A172 (cell line): ENCODE results near the gene ZDHHC8. TPM values are rescaled to one million over a fixed set of nuclear protein-coding genes. Genes with fewer than 3 reads are reported as not detected.

Source experiments
- DNase-seq: peaks from one replicate; pipeline ENCODE4 v3.0.0-alpha.2; 2015; ENCODE audit warnings: low spot score
- total RNA-seq: library from RNA; depleted of rRNA; stranded (reverse); fragments of >200 nt; shearing (Covaris generic); gene quantifications from 2 replicates; pipeline ENCODE4 v1.2.3, GENCODE V29; 2014

The ZDHHC8 gene
- total RNA-seq, 1 experiment from 2014 or later: 8.6 TPM

GRCh38 chr22:20143883-20144665, 12.5 kb downstream of the ZDHHC8 start:
- DNase-seq: no peak

GRCh38 chr22:20145206-20145831, 13.7 kb downstream of the ZDHHC8 start:
- no peak for DNase-seq

- DNase-seq: no peak
Observed at GRCh38 chr22:20145832-20146223, 14.2 kb downstream of the ZDHHC8 start.

- DNase-seq: no peak
Observed at GRCh38 chr22:20146777-20147176, 15.2 kb downstream of the ZDHHC8 start.

- DNase-seq: no peak
Observed at GRCh38 chr22:20147237-20147988, 15.8 kb downstream of the ZDHHC8 start.

GRCh38 chr22:20148414-20148813, 16.8 kb downstream of the ZDHHC8 start:
- DNase-seq: no peak

- no peak for DNase-seq
Observed at GRCh38 chr22:20149257-20150250, 17.9 kb downstream of the ZDHHC8 start.

GRCh38 chr22:20150381-20151275, 19.0 kb downstream of the ZDHHC8 start, which contains the start of gene CCDC188:
CCDC188 (minus strand) TSS chr22:20151055; CDS start chr22:20150986, 69 bp downstream.
- DNase-seq: no peak

GRCh38 chr22:20151276-20151588, 19.6 kb downstream of the ZDHHC8 start:
- DNase-seq: no peak

GRCh38 chr22:20152464-20152890, 20.9 kb downstream of the ZDHHC8 start:
- DNase-seq: no peak

- DNase-seq: no peak
Observed at GRCh38 chr22:20153945-20154344, 22.3 kb downstream of the ZDHHC8 start.

GRCh38 chr22:20154602-20155187, 23.1 kb downstream of the ZDHHC8 start:
- no peak for DNase-seq

- DNase-seq: no peak
Observed at GRCh38 chr22:20155330-20156041, 23.9 kb downstream of the ZDHHC8 start.

GRCh38 chr22:20156042-20156389, 24.4 kb downstream of the ZDHHC8 start:
- DNase-seq: no peak

- DNase-seq: peak; percentile 33
Observed at GRCh38 chr22:20156611-20157429, 25.2 kb downstream of the ZDHHC8 start.

- DNase-seq: no peak
Observed at GRCh38 chr22:20157430-20158183, 26.0 kb downstream of the ZDHHC8 start.

GRCh38 chr22:20158391-20159036, 26.9 kb downstream of the ZDHHC8 start:
- no peak for DNase-seq
